T-helper 17 cell (primary cell): ENCODE measurements around the gene SULT4A1. TPM values are rescaled to one million over a fixed set of nuclear protein-coding genes. Genes with fewer than 3 reads are reported as not detected.

Experiments
- ATAC-seq: fragments of 150-1000 bp; cut with Tn5 transposase; 2 replicates; pipeline ENCODE4 v1.10.0; 2021; ENCODE audit warnings: mild to moderate bottlenecking, moderate library complexity
- DNase-seq, 3 donors: peaks; one replicate each; pipeline versions ENCODE4 v3.0.0 to v3.0.0-alpha.2; 2020 to 2021
- H3K9me3 ChIP-seq: one replicate; pipeline ENCODE4 v1.7.0; 2013; ENCODE audit warnings: low read length, mild to moderate bottlenecking; ENCODE audit not compliant: control insufficient read depth, poor library complexity, severe bottlenecking
- H3K27ac Mint-ChIP-seq: one replicate; pipeline ENCODE4 v1.8.0; 2022; ENCODE audit warnings: mild to moderate bottlenecking, moderate library complexity, mixed read lengths
- H3K27me3 Mint-ChIP-seq: one replicate; pipeline ENCODE4 v1.8.0; 2022; ENCODE audit warnings: mixed read lengths
- H3K36me3 Mint-ChIP-seq: one replicate; pipeline ENCODE4 v1.8.0; 2022; ENCODE audit warnings: low read depth, mixed read lengths
- H3K4me1 Mint-ChIP-seq: one replicate; pipeline ENCODE4 v1.8.0; 2022; ENCODE audit warnings: mild to moderate bottlenecking, mixed read lengths
- H3K4me3 Mint-ChIP-seq: one replicate; pipeline ENCODE4 v1.8.0; 2022; ENCODE audit warnings: mild to moderate bottlenecking, moderate library complexity, mixed read lengths
- total RNA-seq, 4 donors: library from RNA in 2 of 4; stranded (reverse) in 2 of 4; gene quantifications; one replicate each; pipeline ENCODE4 v1.2.3 and lab custom pipeline; 2022 to 2026

SULT4A1 gene
- total RNA-seq, 2 donors from 2014 or later = not detected

- ATAC-seq (no peak), DNase-seq (no peak)
- Mint-ChIP-seq H3K4me1 (no peaks in the 10 kb centered on the region), H3K27ac (no peak overlapping the region), H3K36me3 (no peaks in the 10 kb centered on the region), H3K4me3 (no peak overlapping the region), H3K27me3 (peaks cover 40% of the 10 kb centered on the region)
- H3K9me3 ChIP-seq = no peaks in the 10 kb centered on the region
Measured at GRCh38 chr22:43829904-43830851, 32.1 kb downstream of the SULT4A1 start.

- no peaks in the 10 kb centered on the region for H3K4me1 Mint-ChIP-seq
- H3K9me3 ChIP-seq = no peaks in the 10 kb centered on the region
- no peak overlapping the region for H3K27ac Mint-ChIP-seq
- DNase-seq = no peak
- no peak overlapping the region for H3K4me3 Mint-ChIP-seq
- no peaks in the 10 kb centered on the region for H3K36me3 Mint-ChIP-seq
- no peak for ATAC-seq
- H3K27me3 Mint-ChIP-seq = peaks cover 49% of the 10 kb centered on the region
Measured at GRCh38 chr22:43828998-43829782, 33.1 kb downstream of the SULT4A1 start.

GRCh38 chr22:43828725-43828997 lies 33.7 kb downstream of the SULT4A1 start:
- DNase-seq (no peak), ATAC-seq (no peak)
- H3K9me3 ChIP-seq = no peaks in the 10 kb centered on the region
- H3K27ac Mint-ChIP-seq = no peak overlapping the region
- peaks cover 54% of the 10 kb centered on the region for H3K27me3 Mint-ChIP-seq
- H3K36me3 Mint-ChIP-seq = no peaks in the 10 kb centered on the region
- H3K4me3 Mint-ChIP-seq = no peak overlapping the region
- no peaks in the 10 kb centered on the region for H3K4me1 Mint-ChIP-seq

- no peak overlapping the region for H3K4me3 Mint-ChIP-seq
- H3K9me3 ChIP-seq = no peaks in the 10 kb centered on the region
- no peaks in the 10 kb centered on the region for H3K4me1 Mint-ChIP-seq
- ATAC-seq (no peak), DNase-seq (no peak)
- H3K27me3 Mint-ChIP-seq = peaks cover 59% of the 10 kb centered on the region
- no peak overlapping the region for H3K27ac Mint-ChIP-seq
- H3K36me3 Mint-ChIP-seq = no peaks in the 10 kb centered on the region
Measured at GRCh38 chr22:43827926-43828724, 34.2 kb downstream of the SULT4A1 start.

GRCh38 chr22:43827003-43827735 lies 35.1 kb downstream of the SULT4A1 start:
- no peak for DNase-seq
- no peaks in the 10 kb centered on the region for H3K36me3 Mint-ChIP-seq
- H3K4me3 Mint-ChIP-seq = no peak overlapping the region
- no peaks in the 10 kb centered on the region for H3K9me3 ChIP-seq
- no peak overlapping the region for H3K27ac Mint-ChIP-seq
- peaks cover 69% of the 10 kb centered on the region for H3K27me3 Mint-ChIP-seq
- ATAC-seq = no peak
- no peaks in the 10 kb centered on the region for H3K4me1 Mint-ChIP-seq

- H3K4me3 Mint-ChIP-seq = no peak overlapping the region
- peaks cover 77% of the 10 kb centered on the region for H3K27me3 Mint-ChIP-seq
- H3K27ac Mint-ChIP-seq = no peak overlapping the region
- ATAC-seq (no peak), DNase-seq (no peak)
- peaks cover 4% of the 10 kb centered on the region for H3K4me1 Mint-ChIP-seq
- H3K36me3 Mint-ChIP-seq = peaks cover under 1% of the 10 kb centered on the region
- H3K9me3 ChIP-seq = no peaks in the 10 kb centered on the region
Measured at GRCh38 chr22:43826142-43827002, 35.9 kb downstream of the SULT4A1 start.

- ATAC-seq = no peak
- no peak overlapping the region for H3K4me3 Mint-ChIP-seq
- H3K27ac Mint-ChIP-seq = no peak overlapping the region
- DNase-seq = no peak
- H3K36me3 Mint-ChIP-seq = peaks cover 2% of the 10 kb centered on the region
- peaks cover 84% of the 10 kb centered on the region for H3K27me3 Mint-ChIP-seq
- no peaks in the 10 kb centered on the region for H3K9me3 ChIP-seq
- peaks cover 6% of the 10 kb centered on the region for H3K4me1 Mint-ChIP-seq
Measured at GRCh38 chr22:43825651-43826050, 36.7 kb downstream of the SULT4A1 start.

GRCh38 chr22:43824724-43825420 lies 37.4 kb downstream of the SULT4A1 start:
- DNase-seq = no peak
- peaks cover 83% of the 10 kb centered on the region for H3K27me3 Mint-ChIP-seq
- no peak for ATAC-seq
- H3K36me3 Mint-ChIP-seq = peaks cover 2% of the 10 kb centered on the region
- no peak overlapping the region for H3K4me3 Mint-ChIP-seq
- no peak overlapping the region for H3K27ac Mint-ChIP-seq
- no peaks in the 10 kb centered on the region for H3K9me3 ChIP-seq
- H3K4me1 Mint-ChIP-seq = peaks cover 6% of the 10 kb centered on the region

GRCh38 chr22:43823911-43824665 lies 38.2 kb downstream of the SULT4A1 start:
- H3K36me3 Mint-ChIP-seq = peaks cover 2% of the 10 kb centered on the region
- no peak for DNase-seq
- H3K9me3 ChIP-seq = no peaks in the 10 kb centered on the region
- no peak for ATAC-seq
- H3K4me3 Mint-ChIP-seq = no peak overlapping the region
- H3K27me3 Mint-ChIP-seq = peaks cover 88% of the 10 kb centered on the region
- H3K4me1 Mint-ChIP-seq = peaks cover 6% of the 10 kb centered on the region
- no peak overlapping the region for H3K27ac Mint-ChIP-seq

GRCh38 chr22:43823353-43823908 lies 38.9 kb downstream of the SULT4A1 start:
- H3K9me3 ChIP-seq = no peaks in the 10 kb centered on the region
- Mint-ChIP-seq H3K4me1 (peaks cover 6% of the 10 kb centered on the region), H3K27ac (no peak overlapping the region), H3K4me3 (no peak overlapping the region), H3K36me3 (peaks cover 2% of the 10 kb centered on the region), H3K27me3 (peaks cover 86% of the 10 kb centered on the region)
- DNase-seq (no peak), ATAC-seq (no peak)
